ENCODE results near the gene ZNF862. TPM values are rescaled to one million over a fixed set of nuclear protein-coding genes. Genes with fewer than 3 reads are reported as not detected.

The ZNF862 gene
- total RNA-seq, 1 donor from 2014 or later: 22.6 TPM

DNA sequence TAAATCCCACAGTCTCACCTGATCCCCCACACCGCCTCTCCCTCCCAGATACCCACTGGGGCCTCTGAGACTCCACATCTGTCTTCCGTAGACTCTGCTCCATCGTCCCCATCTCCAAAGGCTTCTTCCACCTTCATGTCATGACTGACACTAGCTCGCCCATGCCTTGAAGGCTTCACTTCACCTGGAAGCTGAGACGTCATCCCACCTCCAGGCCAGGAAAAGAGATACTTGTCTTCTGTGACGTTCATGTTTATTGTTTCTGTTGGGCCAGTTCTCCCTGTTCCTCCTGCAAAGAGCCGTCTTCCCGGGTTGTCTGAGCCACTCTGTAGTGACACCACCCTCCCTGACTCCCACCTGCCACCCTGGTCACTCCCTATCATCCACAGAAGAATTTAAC, 3.6 kb upstream of the ZNF862 start:
- Mint-ChIP-seq H3K36me3 (ENCODE audit: low read depth, unreplicated experiment) (peaks cover 8% of the 10 kb centered on the region), H3K4me3 (ENCODE audit: unreplicated experiment) (no peak overlapping the region), H3K27me3 (ENCODE audit: unreplicated experiment) (peaks cover 21% of the 10 kb centered on the region), H3K9me3 (ENCODE audit: unreplicated experiment) (no peaks in the 10 kb centered on the region), H3K27ac (ENCODE audit: unreplicated experiment) (peak overlapping the region; percentile 2), H3K4me1 (ENCODE audit: unreplicated experiment) (peaks cover 18% of the 10 kb centered on the region)
- no peak for DNase-seq (ENCODE audit: low spot score)
- TF ChIP-seq, protein P1, sequence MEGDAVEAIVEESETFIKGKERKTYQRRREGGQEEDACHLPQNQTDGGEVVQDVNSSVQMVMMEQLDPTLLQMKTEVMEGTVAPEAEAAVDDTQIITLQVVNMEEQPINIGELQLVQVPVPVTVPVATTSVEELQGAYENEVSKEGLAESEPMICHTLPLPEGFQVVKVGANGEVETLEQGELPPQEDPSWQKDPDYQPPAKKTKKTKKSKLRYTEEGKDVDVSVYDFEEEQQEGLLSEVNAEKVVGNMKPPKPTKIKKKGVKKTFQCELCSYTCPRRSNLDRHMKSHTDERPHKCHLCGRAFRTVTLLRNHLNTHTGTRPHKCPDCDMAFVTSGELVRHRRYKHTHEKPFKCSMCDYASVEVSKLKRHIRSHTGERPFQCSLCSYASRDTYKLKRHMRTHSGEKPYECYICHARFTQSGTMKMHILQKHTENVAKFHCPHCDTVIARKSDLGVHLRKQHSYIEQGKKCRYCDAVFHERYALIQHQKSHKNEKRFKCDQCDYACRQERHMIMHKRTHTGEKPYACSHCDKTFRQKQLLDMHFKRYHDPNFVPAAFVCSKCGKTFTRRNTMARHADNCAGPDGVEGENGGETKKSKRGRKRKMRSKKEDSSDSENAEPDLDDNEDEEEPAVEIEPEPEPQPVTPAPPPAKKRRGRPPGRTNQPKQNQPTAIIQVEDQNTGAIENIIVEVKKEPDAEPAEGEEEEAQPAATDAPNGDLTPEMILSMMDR (IDR thresholded peaks at IDR 0.05; ENCODE audit: unreplicated experiment): no peak

DNA sequence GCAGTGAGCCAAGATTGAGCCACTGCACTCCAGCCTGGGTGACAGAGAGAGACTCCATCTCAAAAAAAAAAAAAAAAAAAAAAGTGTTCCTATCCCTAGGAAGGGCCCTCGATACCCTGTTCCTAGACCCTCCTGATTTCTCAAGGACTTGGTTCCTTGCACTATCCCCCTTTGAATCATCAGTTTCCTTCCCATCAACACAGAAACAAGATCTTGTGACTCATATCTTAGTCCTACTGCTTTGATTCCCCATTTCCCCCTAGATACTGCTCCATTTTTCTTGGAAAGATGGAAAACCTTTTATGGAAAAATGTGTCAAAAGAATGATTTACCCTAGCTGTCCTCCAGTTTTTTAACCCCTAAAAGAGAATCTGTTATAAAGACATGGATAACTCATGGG, 1.7 kb upstream of the ZNF862 start:
- Mint-ChIP-seq H3K27me3 (ENCODE audit: unreplicated experiment) (peaks cover 21% of the 10 kb centered on the region), H3K36me3 (ENCODE audit: low read depth, unreplicated experiment) (peaks cover 8% of the 10 kb centered on the region), H3K4me3 (ENCODE audit: unreplicated experiment) (no peak overlapping the region), H3K9me3 (ENCODE audit: unreplicated experiment) (no peaks in the 10 kb centered on the region), H3K4me1 (ENCODE audit: unreplicated experiment) (peaks cover 19% of the 10 kb centered on the region), H3K27ac (ENCODE audit: unreplicated experiment) (no peak overlapping the region)
- TF ChIP-seq, protein P1 (IDR thresholded peaks at IDR 0.05; ENCODE audit: unreplicated experiment): no peak
- no peak for DNase-seq (ENCODE audit: low spot score)

DNA sequence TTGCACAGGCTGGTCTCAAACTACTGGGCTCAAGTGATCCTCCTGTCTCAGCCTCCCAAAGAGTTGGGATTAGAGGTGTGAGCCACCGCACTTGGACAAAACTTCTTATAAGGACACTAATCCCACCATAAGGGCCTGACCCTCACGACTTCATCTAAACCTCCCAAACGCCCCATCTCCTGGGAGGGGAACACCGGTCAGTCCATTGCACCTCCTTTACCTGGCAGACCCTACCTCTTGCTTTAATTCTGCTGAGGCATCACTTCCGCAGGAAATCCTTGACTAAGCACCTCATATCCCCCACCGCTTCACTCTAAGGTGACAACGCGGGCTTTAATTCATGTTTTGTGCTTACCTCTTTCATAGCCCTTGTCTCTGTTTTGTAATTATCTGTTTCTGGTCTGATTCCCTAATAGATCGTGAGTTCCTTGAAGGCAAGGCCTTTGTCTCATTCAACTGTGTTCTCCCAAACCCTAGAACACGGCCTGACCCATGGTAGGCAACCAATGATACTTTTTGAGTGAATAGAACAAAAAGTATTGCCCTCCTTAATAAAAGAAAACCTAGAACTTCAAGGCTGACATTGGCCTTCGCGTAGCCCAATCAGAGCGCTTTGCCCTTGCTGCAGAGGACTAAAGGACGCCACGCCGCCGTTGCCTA, 481 bp upstream of the ZNF862 start:
- H3K4me1 Mint-ChIP-seq (ENCODE audit: unreplicated experiment): peaks cover 19% of the 10 kb centered on the region
- no peak for DNase-seq (ENCODE audit: low spot score)
- no peaks in the 10 kb centered on the region for H3K9me3 Mint-ChIP-seq (ENCODE audit: unreplicated experiment)
- peak overlapping the region; percentile 90 for H3K4me3 Mint-ChIP-seq (ENCODE audit: unreplicated experiment)
- peak overlapping the region; percentile 28 for H3K27ac Mint-ChIP-seq (ENCODE audit: unreplicated experiment)
- TF ChIP-seq, protein P1 (IDR thresholded peaks at IDR 0.05; ENCODE audit: unreplicated experiment): no peak
- H3K36me3 Mint-ChIP-seq (ENCODE audit: low read depth, unreplicated experiment): peaks cover 5% of the 10 kb centered on the region
- H3K27me3 Mint-ChIP-seq (ENCODE audit: unreplicated experiment): peaks cover 15% of the 10 kb centered on the region

DNA sequence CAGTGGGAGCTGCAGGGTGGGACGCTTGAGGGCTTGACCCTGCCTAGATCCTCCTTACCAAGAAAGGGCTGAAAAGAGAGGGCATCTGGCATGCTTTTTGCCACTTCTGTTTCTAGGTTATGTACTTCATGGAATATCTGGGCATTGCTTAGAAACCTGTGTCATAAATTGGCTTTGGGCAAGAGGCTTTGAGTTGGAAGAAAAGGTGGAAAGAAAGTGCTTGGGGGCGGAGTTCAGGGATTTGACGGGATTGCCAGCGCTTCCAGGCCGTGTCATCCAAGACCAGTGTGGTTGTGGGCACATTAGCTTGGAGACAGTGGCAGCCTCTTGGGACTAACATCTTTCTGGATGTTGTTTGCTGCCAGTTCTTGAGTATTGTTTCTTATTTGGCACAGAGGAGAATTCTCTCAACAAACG, 825 bp downstream of the ZNF862 start:
- no peak for DNase-seq (ENCODE audit: low spot score)

DNA sequence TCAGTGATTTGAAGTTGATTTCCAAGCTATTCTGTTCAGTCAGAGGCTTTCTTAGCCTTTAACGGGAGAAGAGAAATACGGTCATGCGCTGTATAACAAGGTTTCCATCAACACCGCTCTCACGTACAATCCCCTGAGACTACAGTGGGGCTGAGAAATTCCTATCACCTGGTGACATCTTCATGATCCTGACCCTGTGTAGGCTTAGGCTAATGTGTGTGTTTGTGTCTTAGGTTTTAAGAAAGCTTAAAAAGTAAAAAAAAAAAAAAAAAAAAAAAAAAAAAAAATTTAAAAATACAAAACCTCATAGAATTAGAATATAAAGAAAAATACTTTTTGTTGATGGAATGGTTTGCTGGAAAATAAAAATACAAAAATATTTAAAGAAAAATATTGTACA, 1.8 kb downstream of the ZNF862 start:
- Mint-ChIP-seq H3K9me3 (ENCODE audit: unreplicated experiment) (no peaks in the 10 kb centered on the region), H3K4me3 (ENCODE audit: unreplicated experiment) (peak overlapping the region; percentile 89), H3K27me3 (ENCODE audit: unreplicated experiment) (peaks cover 6% of the 10 kb centered on the region), H3K27ac (ENCODE audit: unreplicated experiment) (no peak overlapping the region), H3K4me1 (ENCODE audit: unreplicated experiment) (peaks cover 19% of the 10 kb centered on the region), H3K36me3 (ENCODE audit: low read depth, unreplicated experiment) (no peaks in the 10 kb centered on the region)
- TF ChIP-seq, protein P1 (IDR thresholded peaks at IDR 0.05; ENCODE audit: unreplicated experiment): no peak
- no peak for DNase-seq (ENCODE audit: low spot score)

More for the DNA sequence above, 825 bp downstream of the ZNF862 start:
- no peak overlapping the region for H3K27ac Mint-ChIP-seq (ENCODE audit: unreplicated experiment)
- peaks cover 5% of the 10 kb centered on the region for H3K36me3 Mint-ChIP-seq (ENCODE audit: low read depth, unreplicated experiment)
- peaks cover 11% of the 10 kb centered on the region for H3K27me3 Mint-ChIP-seq (ENCODE audit: unreplicated experiment)
- H3K4me1 Mint-ChIP-seq (ENCODE audit: unreplicated experiment): peaks cover 19% of the 10 kb centered on the region
- TF ChIP-seq, protein P1 (IDR thresholded peaks at IDR 0.05; ENCODE audit: unreplicated experiment): no peak
- peak overlapping the region; percentile 89 for H3K4me3 Mint-ChIP-seq (ENCODE audit: unreplicated experiment)
- H3K9me3 Mint-ChIP-seq (ENCODE audit: unreplicated experiment): no peaks in the 10 kb centered on the region
